HG02840 (cell line): ENCODE data around the gene LIN54.
"Not testable (repeated sequence)": the region's sequence is repeated elsewhere in the genome, so short reads cannot be mapped to it uniquely, and the experiment has no call there.

Experiments
- ATAC-seq: cut with Tn5 transposase; IDR thresholded peaks from one replicate; pipeline ENCODE4 v1.9.1; 2021; ENCODE audit warnings: mild to moderate bottlenecking, moderate library complexity, moderate number of reproducible peaks; ENCODE audit not compliant: unreplicated experiment, low FRiP score

The LIN54 gene

GRCh38 chr4:82951196-82951595 lies 59.4 kb downstream of the LIN54 start:
- no peak for ATAC-seq

DNA sequence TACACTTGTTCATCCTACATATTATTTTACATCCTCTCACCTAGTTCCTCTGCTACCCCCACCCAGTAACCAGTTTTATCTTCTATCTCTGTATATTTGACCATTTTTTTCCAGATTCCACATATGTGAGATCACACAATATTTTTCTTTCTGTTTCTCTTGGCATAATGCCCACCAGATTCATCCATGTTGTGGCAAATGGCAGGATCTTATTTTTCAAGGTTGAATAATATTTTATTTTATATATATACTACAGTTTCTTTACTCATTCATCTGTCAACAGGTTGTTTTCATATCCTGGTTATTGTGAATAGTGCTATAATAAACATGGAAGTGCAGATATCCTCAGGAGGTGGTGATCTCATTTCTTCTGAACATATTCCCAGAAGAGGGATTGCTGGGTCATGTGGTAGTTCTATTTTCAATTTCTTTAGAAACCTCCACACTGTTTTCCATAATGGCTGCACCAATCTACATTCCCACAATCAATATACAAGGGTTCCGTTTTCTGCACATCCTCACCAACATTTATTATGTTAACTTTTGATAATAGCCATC lies 61.9 kb downstream of the LIN54 start:
- ATAC-seq, result no peak

GRCh38 chr4:82947498-82947897 lies 63.1 kb downstream of the LIN54 start:
- no peak for ATAC-seq

- no peak for ATAC-seq
Observed at GRCh38 chr4:82939414-82939813, 71.2 kb downstream of the LIN54 start.

DNA sequence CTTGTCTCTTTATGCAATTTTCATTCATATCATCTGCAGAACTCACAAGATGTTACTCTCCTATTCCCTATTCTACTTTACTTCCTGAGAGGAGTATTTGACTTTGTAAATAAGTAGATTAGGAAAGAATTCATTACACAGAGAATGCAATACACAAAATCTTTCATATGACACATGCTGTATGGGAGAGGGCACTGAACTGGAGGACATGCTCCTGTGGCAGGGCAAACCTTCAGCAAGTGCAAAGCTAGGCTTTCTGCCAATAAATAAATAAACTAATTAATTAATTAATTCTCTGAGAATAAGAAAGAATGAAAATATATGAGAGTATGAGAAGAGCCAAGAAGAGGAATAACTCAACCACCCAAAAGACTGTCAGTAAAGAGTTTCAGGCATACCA lies 76.2 kb downstream of the LIN54 start:
- ATAC-seq, result no peak

GRCh38 chr4:82930848-82931755 lies 79.5 kb downstream of the LIN54 start:
- ATAC-seq, result no peak

DNA sequence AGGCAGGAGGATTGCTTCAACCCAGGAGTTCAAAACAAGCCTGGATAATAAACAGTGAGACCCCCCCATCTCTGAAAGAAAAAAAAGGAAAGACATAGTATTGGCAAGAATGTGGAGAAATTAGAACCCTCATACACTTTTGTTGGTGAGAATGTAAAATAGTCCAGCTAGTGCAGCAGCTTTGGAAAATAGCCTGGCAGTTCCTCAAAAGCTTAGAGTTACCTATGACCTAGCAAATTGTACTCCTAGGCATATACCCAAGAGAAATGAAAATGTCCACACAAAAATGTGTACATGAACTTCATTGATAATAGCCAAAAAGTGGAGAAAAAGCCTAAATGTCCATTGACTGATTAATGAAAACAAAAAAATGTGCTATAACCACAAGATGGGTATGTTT lies 88.8 kb downstream of the LIN54 start:
- no peak for ATAC-seq

- no peak for ATAC-seq
Observed at GRCh38 chr4:82919386-82919785, 91.2 kb downstream of the LIN54 start.

GRCh38 chr4:82918091-82918490 lies 92.5 kb downstream of the LIN54 start:
- ATAC-seq, result no peak

GRCh38 chr4:82913968-82914367 lies 96.7 kb downstream of the LIN54 start:
- not testable (repeated sequence) for ATAC-seq

DNA sequence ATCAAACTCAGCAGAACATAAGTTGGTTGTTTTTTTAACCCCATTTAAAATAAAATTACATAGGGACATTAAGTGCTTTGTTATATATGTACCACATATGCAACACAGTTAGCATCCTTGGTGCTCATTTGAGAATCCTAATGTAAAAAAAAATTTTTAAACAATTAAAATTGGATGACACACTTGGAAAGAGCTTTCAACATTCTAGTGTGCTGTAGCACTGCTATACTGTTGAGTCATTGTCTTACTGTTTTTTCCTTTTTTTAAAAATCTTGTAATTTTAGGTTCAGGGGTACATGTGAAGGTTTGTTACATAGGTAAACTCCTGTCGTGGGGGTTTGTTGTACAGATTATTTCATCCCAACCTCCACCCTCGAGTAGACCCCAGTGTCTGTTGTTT lies 97.3 kb downstream of the LIN54 start:
- no peak for ATAC-seq

DNA sequence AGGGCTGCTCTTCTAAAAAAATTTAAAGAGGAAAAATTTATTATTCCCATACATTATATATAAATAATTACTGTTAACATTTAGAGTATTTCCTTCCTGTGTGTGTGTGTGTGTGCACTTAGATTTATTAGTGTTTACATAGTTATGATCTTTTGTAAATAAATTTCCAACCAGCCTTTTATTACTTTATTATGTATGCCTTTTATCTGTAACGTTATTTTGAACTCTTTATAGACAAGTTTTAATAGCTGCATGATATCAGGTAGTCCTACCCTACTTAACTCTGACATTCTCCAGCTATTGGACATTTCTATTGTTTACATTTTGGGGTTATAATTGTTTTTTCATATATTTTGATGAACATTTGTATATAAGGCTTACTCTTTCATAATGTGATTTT lies 101.3 kb downstream of the LIN54 start:
- ATAC-seq, result no peak

- ATAC-seq, result no peak
Observed at GRCh38 chr4:82906469-82906868, 104.2 kb downstream of the LIN54 start.

- peak; percentile 46 for ATAC-seq
Observed at GRCh38 chr4:82905205-82905604, 105.4 kb downstream of the LIN54 start.

- ATAC-seq, result no peak
Observed at GRCh38 chr4:82903737-82904136, 106.9 kb downstream of the LIN54 start.

DNA sequence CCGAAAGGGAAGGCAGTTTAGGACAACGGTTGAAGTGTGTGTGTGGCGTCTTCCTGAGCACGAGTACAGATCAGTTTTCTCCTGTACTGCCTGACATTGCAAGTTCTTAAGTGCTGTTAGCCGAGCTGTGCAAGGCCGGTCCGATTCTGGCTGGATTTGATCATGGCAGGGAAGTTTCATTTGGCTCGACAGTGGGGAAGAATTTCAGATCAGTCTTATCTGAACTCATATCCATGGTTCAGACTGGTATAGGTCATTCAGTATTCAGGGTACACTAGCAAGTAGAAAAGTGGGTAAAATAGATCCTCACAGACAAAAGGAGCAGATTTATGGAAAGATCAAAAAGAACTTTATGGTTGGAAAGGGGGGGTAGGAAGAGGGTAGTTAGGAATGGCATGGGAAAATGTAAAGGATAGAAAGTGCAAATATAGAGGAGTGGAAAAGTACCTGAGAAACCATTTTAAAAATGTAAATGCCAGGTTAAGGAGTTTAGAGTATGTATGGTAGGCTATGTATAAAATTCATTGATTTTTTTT lies 109.4 kb downstream of the LIN54 start:
- ATAC-seq, result no peak

- peak; percentile 92 for ATAC-seq
Observed at GRCh38 chr4:82900411-82901182, 110.0 kb downstream of the LIN54 start, which contains the start of gene THAP9. Gene THAP9 (plus strand): TSS chr4:82900735. CDS start chr4:82900803, 68 bp downstream.

DNA sequence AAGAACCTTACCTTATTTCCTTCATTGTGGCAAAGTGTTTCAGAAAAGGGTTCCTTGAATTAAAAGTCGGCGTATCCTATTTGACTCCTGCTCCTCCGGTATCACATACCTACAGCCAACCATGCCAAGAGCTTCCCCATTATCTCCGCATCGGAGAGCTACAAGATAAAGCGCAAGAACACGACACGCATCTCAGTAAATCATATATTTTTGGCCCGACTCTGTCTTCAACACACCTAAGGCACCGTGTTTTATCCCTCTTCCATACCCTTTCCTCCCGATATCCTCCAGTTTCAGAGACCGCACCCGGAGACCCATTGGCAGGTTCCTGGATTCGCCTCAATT lies 110.6 kb downstream of the LIN54 start:
- ATAC-seq, result peak; percentile 12

- no peak for ATAC-seq
Observed at GRCh38 chr4:82899374-82900065, 111.1 kb downstream of the LIN54 start.
